GM12874 (cell line): Measurements from ENCODE around the gene RBM47.

ENCODE experiments used
- CTCF ChIP-seq: IDR thresholded peaks from 2 replicates; pipeline ENCODE4 v1.5.1; 2011; ENCODE audit warnings: low read depth, mild to moderate bottlenecking, control low read depth, low read length, moderate library complexity; ENCODE audit not compliant: insufficient read depth

Gene RBM47

DNA sequence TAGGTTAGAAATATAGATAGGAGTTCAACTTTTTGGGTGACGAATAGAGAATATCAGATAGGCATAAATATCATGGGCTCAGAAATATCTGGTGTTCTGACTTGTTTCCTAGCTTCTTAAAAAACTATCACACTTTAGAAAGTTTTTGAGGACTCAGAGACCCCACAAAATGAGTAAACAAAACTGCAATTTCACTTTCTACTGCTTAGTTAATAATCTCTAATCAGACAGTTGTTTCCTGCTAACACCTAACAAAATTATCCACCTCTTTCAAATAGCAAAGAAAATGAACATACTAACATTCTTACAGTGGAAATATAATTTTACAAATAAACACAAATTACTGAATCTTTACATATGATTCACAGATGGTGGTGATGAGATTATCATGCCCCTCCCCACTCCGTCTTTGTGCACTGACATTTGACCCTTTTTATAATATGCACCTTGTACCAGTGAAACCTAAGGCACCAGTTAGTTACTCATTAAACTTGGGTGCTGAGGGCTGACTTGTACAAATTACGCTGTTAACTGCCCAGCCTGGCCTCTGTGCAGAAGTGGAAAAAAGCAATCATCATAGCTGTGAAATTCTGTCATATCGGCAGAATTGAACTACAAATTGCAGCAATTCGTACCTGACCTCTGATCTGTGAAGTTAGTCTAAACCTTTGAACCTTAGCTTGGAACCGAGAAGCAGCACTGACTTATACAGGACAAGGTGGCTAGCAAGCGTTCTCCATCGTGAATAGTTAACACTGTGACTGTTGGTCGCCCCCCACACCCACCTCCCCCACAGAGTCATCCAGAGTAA, 155.9 kb downstream of the RBM47 start:
- no peak for TF ChIP-seq CTCF

- TF ChIP-seq CTCF, result no peak
Observed at GRCh38 chr4:40471923-40472322, 157.7 kb downstream of the RBM47 start.

DNA sequence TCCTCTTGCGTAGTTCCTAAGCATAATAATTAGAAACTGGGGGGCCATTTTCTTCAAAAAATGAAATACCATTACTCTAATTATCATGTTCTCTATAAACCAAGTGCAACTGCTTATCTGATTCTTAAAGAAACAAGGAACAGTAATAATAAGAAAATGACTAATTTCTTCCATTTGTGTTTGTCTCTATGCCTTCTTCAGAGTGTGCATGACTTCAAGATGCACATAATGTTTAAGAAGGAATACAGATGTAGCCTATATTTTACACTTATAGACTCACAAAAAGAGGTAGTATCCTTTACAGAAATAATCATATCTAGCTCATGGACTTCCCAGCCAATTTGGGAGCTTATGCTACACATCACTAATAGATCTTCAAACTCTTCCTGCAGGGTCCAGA, 162.9 kb downstream of the RBM47 start:
- no peak for TF ChIP-seq CTCF

- TF ChIP-seq CTCF, result no peak
Observed at GRCh38 chr4:40462326-40462725, 167.3 kb downstream of the RBM47 start.

GRCh38 chr4:40461879-40462278, 167.8 kb downstream of the RBM47 start:
- no peak for TF ChIP-seq CTCF

- TF ChIP-seq CTCF, result no peak
Observed at GRCh38 chr4:40461062-40461461, 168.6 kb downstream of the RBM47 start.

DNA sequence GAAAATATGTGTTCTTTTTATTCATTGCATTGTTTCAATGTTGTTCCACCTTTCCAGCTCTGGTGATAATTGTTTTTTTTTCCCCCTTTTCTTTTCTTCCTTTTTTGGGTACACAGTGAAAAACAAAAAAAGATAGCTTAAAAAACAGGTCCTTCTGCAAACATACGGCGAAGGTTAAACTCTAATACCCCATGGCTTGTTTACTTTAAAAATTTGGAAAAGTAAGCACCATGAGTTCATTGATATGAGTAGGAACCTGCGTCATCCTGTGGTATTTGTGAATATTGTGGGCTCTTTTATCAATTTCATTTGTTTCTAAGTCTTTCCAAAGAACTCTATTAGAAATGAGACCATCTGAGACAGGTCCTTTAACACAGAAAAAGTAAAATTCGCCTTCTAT, 171.0 kb downstream of the RBM47 start:
- no peak for TF ChIP-seq CTCF
